Ectodermal cell (in vitro differentiated cells): ENCODE results near the gene MMADHC.

ENCODE experiments used
- H3K27ac ChIP-seq: 2 replicates; pipeline ENCODE4 v1.7.0; 2013; ENCODE audit warnings: mild to moderate bottlenecking, low read depth, low read length; ENCODE audit not compliant: insufficient read depth, poor library complexity, severe bottlenecking
- H3K27me3 ChIP-seq: 2 replicates; pipeline ENCODE4 v1.7.0; 2013; ENCODE audit warnings: mild to moderate bottlenecking, low read length; ENCODE audit not compliant: insufficient read depth, control insufficient read depth, poor library complexity, severe bottlenecking
- H3K36me3 ChIP-seq: one replicate; pipeline ENCODE4 v1.7.0; 2013; ENCODE audit warnings: low read length; ENCODE audit not compliant: control insufficient read depth, insufficient read depth
- H3K4me1 ChIP-seq: one replicate; pipeline ENCODE4 v1.7.0; 2013; ENCODE audit warnings: low read length; ENCODE audit not compliant: control insufficient read depth, insufficient read depth
- H3K4me3 ChIP-seq: 2 replicates; pipeline ENCODE4 v1.7.0; 2013; ENCODE audit warnings: low read depth, low read length, control low read depth; ENCODE audit not compliant: insufficient read depth
- H3K9me3 ChIP-seq: 2 replicates; pipeline ENCODE4 v1.7.0; 2013; ENCODE audit warnings: mild to moderate bottlenecking, low read length, moderate library complexity; ENCODE audit not compliant: control insufficient read depth
- WGBS, 2 experiments: methylation state at CpG; one replicate each; pipeline ENCODE4 v1.1.7; 2013; ENCODE audit warnings: missing lambda C conversion rate in 2 of 2; 5-methylcytosine and 5-hydroxymethylcytosine counted together

The MMADHC gene

DNA sequence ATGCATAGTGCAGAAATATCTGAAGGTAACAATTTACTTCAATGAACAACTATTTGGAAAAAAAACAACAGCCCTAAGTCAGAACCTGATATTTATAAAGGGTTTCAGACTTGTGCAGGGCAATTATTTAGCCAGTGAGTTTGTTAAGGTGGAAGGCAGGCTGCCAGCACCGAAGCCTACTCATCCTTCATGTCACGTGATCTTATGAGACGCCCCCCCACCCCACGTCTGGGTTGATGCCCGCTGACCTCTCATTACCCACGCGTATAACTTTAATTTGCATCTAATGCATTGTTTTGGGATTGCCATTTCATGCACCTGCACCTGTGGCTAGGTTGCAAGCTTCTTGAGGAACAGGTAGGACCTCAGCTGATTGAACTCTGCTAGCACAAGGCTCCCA is 52.9 kb downstream of the MMADHC start:
- no peaks in the 10 kb centered on the region for H3K9me3 ChIP-seq
- no peaks in the 10 kb centered on the region for H3K36me3 ChIP-seq
- no peaks in the 10 kb centered on the region for H3K4me1 ChIP-seq
- H3K4me3 ChIP-seq: no peak overlapping the region
- H3K27ac ChIP-seq: no peak overlapping the region
- no peaks in the 10 kb centered on the region for H3K27me3 ChIP-seq
- 93 to 95% methylated on average over 7 of the region's 7 CpGs for WGBS, 2 experiments

DNA sequence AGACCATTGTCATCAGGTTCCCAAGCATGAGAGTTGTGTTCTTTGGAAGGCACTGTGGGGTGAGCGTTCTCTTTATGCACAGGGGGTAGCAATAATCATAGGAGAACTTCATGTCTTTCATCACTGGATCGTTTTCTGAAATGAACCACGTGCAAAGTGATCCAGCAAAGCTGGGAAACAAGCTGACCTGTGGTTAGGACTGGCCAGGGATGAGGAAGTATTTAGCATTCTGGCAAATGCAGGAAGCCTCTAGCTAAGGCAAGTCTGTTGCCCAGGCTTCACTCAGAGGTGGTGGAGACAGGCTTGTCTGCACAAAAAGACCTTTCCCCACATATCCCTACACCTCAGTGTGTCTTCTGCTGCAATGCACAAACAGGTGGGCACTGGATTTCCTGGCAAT is 58.6 kb downstream of the MMADHC start:
- no peaks in the 10 kb centered on the region for H3K27me3 ChIP-seq
- 82 to 91% methylated on average over 3 of the region's 3 CpGs for WGBS, 2 experiments

DNA sequence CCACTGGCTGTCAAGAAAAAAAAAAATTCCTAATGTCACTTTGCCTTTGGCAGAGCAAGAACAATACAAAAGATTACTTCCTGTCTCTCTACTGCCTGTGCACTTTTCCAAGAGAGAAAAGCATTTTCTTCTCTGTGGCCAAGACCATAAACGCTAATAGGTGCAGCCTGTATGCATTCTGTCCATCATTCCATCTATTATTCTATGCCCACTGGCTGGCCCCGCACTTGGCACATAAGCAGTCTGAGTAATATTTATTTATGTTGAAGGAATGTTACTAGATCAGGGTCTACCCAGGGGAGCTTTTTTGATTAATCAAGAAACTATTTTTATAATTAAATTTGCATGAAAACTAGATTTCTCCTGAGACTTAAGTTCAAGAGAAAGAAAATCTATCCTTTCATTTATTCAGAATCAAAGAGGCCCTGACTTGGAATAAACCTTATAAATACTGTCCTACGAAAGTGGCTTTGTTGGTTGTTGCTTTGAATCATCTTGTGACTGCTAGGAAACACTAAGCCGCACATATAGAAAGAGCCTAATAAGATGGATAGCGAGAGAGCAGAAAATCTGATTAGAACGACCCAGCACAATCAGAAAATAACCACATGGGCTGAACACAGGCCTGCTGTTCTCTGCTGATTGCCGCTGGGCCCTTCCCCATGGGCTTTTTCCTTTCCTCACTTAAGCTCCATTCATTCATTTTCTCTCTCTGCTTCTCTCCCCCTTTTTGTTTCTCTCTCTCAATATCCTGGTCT is 59.4 kb downstream of the MMADHC start:
- Histone ChIP-seq H3K4me3 (no peak overlapping the region), H3K9me3 (no peaks in the 10 kb centered on the region), H3K27ac (no peak overlapping the region), H3K4me1 (no peaks in the 10 kb centered on the region), H3K27me3 (no peaks in the 10 kb centered on the region), H3K36me3 (no peaks in the 10 kb centered on the region)
- WGBS, 2 experiments: 85 to 89% methylated on average over 6 of the region's 7 CpGs

More for the DNA sequence above, 58.6 kb downstream of the MMADHC start:
- H3K4me1 ChIP-seq: no peaks in the 10 kb centered on the region
- no peak overlapping the region for H3K27ac ChIP-seq
- no peak overlapping the region for H3K4me3 ChIP-seq
- H3K9me3 ChIP-seq: no peaks in the 10 kb centered on the region
- no peaks in the 10 kb centered on the region for H3K36me3 ChIP-seq

DNA sequence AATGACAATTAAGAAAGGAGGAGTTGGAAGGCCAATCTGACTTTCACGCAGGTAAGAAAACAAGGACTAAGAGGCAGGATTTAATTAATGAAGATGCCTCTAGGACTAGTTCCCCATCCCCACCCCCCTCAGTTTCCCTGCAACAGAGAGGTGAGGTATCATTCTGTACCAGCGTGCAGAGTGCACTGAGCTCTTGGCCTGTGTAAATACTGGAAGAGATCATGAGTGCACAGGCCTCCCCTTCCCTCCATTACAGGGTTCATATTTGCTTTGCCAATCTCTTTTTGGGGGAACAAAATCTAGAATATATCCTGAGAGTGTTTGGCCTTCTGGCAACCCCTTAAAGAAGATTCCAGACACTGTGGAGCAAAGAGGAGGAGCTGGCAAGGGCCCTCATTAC is 60.9 kb downstream of the MMADHC start:
- no peaks in the 10 kb centered on the region for H3K36me3 ChIP-seq
- H3K4me3 ChIP-seq: no peak overlapping the region
- 88 to 96% methylated on average over 2 of the region's 2 CpGs for WGBS, 2 experiments
- no peaks in the 10 kb centered on the region for H3K4me1 ChIP-seq
- no peaks in the 10 kb centered on the region for H3K27me3 ChIP-seq
- no peak overlapping the region for H3K27ac ChIP-seq
- no peaks in the 10 kb centered on the region for H3K9me3 ChIP-seq

DNA sequence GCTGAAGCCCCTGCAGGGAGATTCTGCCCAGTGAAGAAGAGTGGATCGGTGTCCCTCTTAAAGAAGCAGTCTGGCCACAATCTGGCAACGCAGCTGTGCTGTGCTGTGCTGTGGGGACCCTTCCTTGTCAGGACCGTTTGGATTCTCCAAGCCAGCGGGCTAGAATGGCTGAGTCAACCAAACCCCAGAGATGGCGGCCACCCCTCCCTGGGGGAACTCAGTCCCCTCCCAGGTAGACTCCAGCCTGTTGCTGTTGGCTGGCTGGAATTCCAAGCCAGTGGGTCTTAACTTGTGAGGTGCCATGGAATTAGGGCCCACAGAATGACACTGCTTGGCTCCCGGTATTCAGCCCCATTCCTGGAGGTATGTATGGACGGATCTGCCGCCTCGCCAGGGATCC is 62.3 kb downstream of the MMADHC start:
- Histone ChIP-seq H3K27ac (no peak overlapping the region), H3K27me3 (no peaks in the 10 kb centered on the region), H3K4me1 (no peaks in the 10 kb centered on the region), H3K36me3 (no peaks in the 10 kb centered on the region), H3K4me3 (no peak overlapping the region), H3K9me3 (no peaks in the 10 kb centered on the region)
- WGBS, 2 experiments: 95% methylated on average over 9 of the region's 9 CpGs
